ENCODE results near the gene GABRB2.
"Not testable (repeated sequence)": the region's sequence is repeated elsewhere in the genome, so short reads cannot be mapped to it uniquely, and the experiment has no call there.

The GABRB2 gene

DNA sequence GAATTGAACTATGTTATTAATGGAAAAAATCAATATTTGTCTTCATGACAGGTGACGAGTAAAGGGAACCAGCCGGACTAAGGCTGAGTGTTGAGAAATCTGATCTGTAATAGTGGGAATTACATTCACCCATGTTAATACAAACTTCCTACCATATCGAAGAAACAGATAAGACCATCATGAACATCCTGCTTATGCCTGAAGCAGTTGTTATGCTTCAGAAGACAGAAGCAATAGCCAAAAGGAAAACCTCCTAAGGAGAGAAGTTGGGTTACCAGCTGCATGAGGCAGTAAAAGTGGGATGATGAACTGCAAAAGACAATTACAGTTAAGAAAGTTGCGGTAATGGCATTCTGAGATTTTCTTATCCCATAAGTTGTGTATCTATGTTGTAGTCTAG lies 281.5 kb downstream of the GABRB2 start:
- TF ChIP-seq, protein P1, sequence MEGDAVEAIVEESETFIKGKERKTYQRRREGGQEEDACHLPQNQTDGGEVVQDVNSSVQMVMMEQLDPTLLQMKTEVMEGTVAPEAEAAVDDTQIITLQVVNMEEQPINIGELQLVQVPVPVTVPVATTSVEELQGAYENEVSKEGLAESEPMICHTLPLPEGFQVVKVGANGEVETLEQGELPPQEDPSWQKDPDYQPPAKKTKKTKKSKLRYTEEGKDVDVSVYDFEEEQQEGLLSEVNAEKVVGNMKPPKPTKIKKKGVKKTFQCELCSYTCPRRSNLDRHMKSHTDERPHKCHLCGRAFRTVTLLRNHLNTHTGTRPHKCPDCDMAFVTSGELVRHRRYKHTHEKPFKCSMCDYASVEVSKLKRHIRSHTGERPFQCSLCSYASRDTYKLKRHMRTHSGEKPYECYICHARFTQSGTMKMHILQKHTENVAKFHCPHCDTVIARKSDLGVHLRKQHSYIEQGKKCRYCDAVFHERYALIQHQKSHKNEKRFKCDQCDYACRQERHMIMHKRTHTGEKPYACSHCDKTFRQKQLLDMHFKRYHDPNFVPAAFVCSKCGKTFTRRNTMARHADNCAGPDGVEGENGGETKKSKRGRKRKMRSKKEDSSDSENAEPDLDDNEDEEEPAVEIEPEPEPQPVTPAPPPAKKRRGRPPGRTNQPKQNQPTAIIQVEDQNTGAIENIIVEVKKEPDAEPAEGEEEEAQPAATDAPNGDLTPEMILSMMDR (IDR thresholded peaks at IDR 0.05), result no peak
- Histone ChIP-seq H3K27ac (no peak overlapping the region), H3K4me3 (no peak overlapping the region)
- no peak for DNase-seq (ENCODE audit: low spot score)

DNA sequence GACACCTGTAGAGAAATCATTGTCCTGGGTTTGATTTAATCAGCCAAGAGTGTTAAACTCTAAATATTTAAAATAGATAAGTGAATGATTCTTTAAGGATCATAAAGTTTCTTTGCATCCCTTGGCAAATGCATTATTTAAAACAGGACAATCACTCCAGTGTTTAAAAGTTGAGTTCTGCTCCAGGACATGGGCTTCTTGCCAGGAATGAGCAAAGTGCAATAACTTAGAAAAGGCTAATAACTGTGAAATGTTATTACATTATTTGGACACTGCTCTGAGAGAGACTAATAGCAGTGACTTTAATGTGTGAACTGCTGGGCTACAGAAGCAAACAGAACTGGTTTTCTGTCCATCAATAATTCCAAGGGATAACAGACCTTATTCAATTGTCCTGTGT lies 283.3 kb downstream of the GABRB2 start:
- H3K27ac ChIP-seq, result no peak overlapping the region
- no peak for DNase-seq (ENCODE audit: low spot score)
- TF ChIP-seq, protein P1 (IDR thresholded peaks at IDR 0.05), result no peak
- H3K4me3 ChIP-seq, result no peak overlapping the region

DNA sequence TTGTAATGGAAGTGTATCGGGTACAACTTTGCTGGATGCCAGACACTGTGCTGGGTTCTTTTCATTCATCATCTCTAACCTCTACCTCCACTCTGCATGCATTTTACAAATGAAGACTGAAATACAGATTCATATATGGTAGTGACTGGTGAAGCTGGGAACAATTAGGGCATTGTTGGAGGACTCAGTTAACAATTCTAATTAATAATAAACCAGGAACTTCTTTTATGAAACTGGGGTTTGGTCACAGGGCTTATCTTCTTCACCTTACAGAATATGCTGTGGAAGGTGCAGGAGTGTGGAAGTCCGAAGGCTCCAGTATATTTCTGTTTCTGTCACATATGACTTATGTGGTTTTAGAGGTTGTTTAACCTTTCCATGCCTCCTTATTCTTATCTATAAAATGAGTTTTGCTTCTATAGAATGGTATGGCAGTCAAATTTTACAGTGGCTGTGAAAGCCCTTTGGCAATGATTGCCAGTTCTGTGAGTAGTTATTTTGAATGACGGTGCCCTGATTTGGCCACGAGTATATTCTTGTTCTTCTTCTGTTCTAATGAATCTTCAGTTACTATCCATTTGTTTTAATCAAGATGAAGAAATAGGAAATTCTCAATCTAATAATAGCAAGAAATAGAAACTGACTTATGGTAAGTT lies 284.7 kb downstream of the GABRB2 start:
- Histone ChIP-seq H3K27ac (no peak overlapping the region), H3K4me3 (no peak overlapping the region)
- TF ChIP-seq, protein P1 (IDR thresholded peaks at IDR 0.05), result no peak
- DNase-seq (ENCODE audit: low spot score), result no peak

DNA sequence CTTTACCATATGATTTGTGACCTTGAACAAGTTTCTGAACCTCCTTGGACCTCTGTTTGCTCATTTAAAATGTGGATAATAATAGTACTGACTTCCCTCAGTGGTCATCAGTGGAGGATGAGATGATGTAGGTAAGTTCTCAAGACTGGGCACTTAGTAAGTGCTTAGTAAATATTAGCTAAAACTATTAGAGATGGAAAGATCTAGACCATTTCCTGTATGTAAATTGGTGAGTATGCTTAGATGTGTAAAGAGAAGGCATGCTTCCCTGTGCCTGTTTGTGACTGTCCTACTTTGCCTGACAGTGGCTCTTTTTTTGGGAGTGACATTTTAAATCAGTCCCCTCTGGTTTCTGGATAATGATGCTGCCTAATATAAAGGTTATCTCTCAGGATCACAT lies 288.1 kb downstream of the GABRB2 start:
- Histone ChIP-seq H3K27ac (no peak overlapping the region), H3K4me3 (no peak overlapping the region)
- no peak for DNase-seq (ENCODE audit: low spot score)
- TF ChIP-seq, protein P1 (IDR thresholded peaks at IDR 0.05), result no peak

DNA sequence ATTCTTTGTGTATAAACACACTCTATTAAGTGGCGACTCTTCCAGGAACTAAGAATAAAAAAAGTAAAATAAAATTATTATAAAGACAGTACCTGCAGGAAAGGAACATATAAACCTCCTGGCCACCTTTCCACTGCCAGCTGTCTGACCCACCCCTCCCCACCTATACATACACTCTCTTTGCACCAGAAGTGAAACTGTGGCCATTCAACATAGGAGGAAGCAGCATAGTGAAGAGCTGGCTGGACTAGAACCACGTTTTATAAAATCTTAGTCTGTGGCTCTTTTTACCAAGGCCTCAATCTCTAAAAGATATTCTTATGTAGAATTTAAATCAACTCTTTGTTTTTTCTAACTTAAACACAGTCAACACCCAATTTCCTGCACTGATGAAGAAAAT lies 289.6 kb downstream of the GABRB2 start:
- TF ChIP-seq, protein P1 (IDR thresholded peaks at IDR 0.05), result no peak
- H3K27ac ChIP-seq, result no peak overlapping the region
- DNase-seq (ENCODE audit: low spot score), result no peak

DNA sequence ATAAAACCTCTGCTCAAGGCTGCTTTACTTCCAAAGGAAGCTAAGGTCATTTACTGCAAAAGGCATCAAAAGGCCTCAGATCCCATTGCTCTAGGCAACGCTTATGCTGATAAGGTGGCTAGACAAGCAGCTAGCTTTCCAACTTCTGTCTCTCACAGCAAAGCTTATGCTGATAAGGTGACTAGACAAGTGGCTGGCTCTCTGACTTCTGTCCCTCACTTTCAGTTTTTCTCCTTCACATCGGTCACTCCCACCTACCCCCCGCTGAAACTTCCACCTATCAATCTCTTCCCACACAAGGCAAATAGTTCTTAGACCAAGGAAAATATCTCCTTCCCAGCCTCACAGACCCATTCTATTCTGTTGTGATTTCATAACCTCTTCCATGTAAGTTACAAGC lies 293.6 kb downstream of the GABRB2 start:
- H3K4me3 ChIP-seq; DNase-seq (ENCODE audit: low spot score); H3K27ac ChIP-seq: not testable (repeated sequence)

More for the DNA sequence above, 289.6 kb downstream of the GABRB2 start:
- no peak overlapping the region for H3K4me3 ChIP-seq

DNA sequence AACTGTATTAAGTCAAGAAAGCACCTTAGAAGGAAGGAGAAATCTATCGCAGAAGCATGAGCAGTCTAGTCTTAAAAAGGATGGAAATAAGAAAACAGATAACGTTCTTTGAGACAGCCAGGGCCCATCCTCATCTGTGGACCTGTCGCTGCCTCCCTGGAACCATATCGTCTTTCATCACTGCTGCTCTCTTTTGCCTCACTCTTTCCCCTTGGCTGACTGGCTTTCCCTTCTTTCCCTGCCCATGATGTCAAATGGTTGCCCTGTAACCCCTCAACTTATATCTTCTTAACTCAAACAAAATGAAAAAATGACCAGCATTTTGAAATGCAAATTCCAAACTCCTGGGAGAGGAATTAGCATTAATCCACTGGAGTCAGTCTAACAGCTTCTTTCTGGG lies 299.8 kb downstream of the GABRB2 start:
- TF ChIP-seq, protein P1 (IDR thresholded peaks at IDR 0.05), result no peak
- Histone ChIP-seq H3K27ac (no peak overlapping the region), H3K4me3 (no peak overlapping the region)
- DNase-seq (ENCODE audit: low spot score), result no peak

DNA sequence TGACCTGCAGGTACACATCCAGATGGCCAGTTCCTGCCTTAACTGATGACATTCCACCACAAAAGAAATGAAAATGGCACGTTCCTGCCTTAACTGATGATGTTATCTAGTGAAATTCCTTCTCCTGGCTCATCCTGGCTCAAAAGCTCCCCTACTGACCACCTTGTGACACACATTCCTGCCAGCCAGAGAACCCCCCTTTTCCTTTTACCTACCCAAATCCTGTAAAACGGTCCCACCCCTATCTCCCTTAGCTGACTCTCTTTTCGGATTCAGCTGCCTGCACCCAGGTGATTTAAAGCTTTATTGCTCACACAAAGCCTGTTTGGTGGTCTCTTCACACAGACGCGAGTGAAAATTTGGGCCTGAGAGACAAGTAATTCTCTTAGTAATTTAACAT lies 300.7 kb downstream of the GABRB2 start:
- not testable (repeated sequence) for H3K4me3 ChIP-seq; DNase-seq (ENCODE audit: low spot score); H3K27ac ChIP-seq
